Psoas muscle (tissue), 8 donors: ENCODE results near the gene RPS6KA6. TPM values are rescaled to one million over a fixed set of nuclear protein-coding genes. Genes with fewer than 3 reads are reported as not detected.

Experiments
- ATAC-seq, 4 donors: fragments of 200-7000 bp; cut with Tn5 transposase; one replicate each; pipeline ENCODE4 v1.9.1; 2020; ENCODE audit warnings: moderate library complexity in 3 of 4, mild to moderate bottlenecking in 2 of 4
- DNase-seq, 2 donors: peaks; one replicate each; pipeline ENCODE4 v3.0.0-alpha.2; 2020
- H3K27ac ChIP-seq: fragments of 200-600 bp; one replicate; pipeline ENCODE4 v1.8.0; 2022
- H3K27me3 ChIP-seq, 3 donors: fragments of 200-600 bp in 1 of 3; one replicate each; pipeline versions ENCODE4 v1.6.1 to v1.8.0; 2013 to 2022; ENCODE audit warnings: low read length in 2 of 3, mild to moderate bottlenecking in 2 of 3, moderate library complexity in 1 of 3; ENCODE audit not compliant: insufficient read depth in 3 of 3
- H3K36me3 ChIP-seq, 2 donors: fragments of 200-600 bp in 1 of 2; one replicate each; pipeline versions ENCODE4 v1.6.1 to v1.8.0; 2013 to 2022; ENCODE audit warnings: low read depth in 1 of 2, mild to moderate bottlenecking in 1 of 2, moderate library complexity in 1 of 2; ENCODE audit not compliant: insufficient read depth in 1 of 2
- H3K4me1 ChIP-seq: fragments of 200-600 bp; one replicate; pipeline ENCODE4 v1.8.0; 2022
- H3K4me3 ChIP-seq: fragments of 200-600 bp; one replicate; pipeline ENCODE4 v1.8.0; 2022; ENCODE audit warnings: mild to moderate bottlenecking
- H3K9me3 ChIP-seq: fragments of 200-600 bp; one replicate; pipeline ENCODE4 v1.8.0; 2022
- WGBS, 3 donors: extraction: QIAGEN DNeasy Blood & Tissue Kit; methylation state at CpG; one replicate each; pipeline versions ENCODE4 v1.1.6 to v1.1.7; 2013; 5-methylcytosine and 5-hydroxymethylcytosine counted together
- intact Hi-C, 2 donors: fragments of 100-400 bp; cut with DNase I; formaldehyde crosslinking; loops; one replicate each; pipeline versions ENCODE4 v1.11.0 to v1.14.2; 2022
- polyA plus RNA-seq, 3 donors: library from polyadenylated mRNA; stranded (reverse); fragments of 200-250 nt; gene quantifications; one replicate each; pipeline ENCODE4 v1.2.3, GENCODE V29; 2013
- total RNA-seq, 4 donors: library from RNA; stranded (reverse); fragmentation: NEBNext Ultra II Directional in 2 of 4; extraction: Animal tissue kit (Norgen Biotek cat#: 25700) in 2 of 4; gene quantifications; one replicate each; pipeline versions ENCODE4 v1.2.1 to v1.2.4, GENCODE V29; 2021 to 2023
- TF ChIP-seq, protein P1 (sequence below): fragments of 200-600 bp; IDR thresholded peaks from one replicate; pipeline ENCODE4 v1.8.0; 2022; ENCODE audit warnings: antibody characterized with exemption
- donor health status: healthy with polysubstance abuse.
- donor health status: DM: no; HTN: no; CAD: no; lungs with moderate emphysema.
- donor health status: Bipolar disorder and iron deficiency.
- donor health status: healthy.
- donor health status: DM: yes; HTN: yes; CAD: no.
- donor health status: DM: no; HTN: no; CAD: no.
- donor health status: DM: no; HTN: no; CAD: no.
- donor health status: DM: yes; HTN: yes; CAD: no.

Gene RPS6KA6
- total and polyA plus RNA-seq, 7 donors, result 0.10 to 2.0 (median 0.14) TPM

DNA sequence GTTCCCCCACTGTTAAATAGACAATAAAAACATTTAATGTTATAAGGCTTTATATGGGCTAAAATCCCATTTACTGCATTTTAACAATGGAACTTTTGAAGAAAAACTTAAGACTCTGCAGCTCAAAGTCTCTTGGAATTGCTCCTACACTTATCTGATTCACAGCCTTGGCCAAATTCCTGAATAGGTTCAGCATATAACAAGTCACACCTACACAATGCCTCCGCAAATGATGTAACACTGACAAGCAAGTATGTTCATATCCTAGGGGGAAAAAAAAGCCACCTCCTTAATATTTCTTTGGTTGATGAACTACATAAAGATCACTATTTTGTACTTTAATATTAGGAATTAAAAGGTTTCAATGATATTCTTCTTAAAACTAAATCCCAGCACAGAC, 34.5 kb downstream of the RPS6KA6 start:
- ATAC-seq (no peak), DNase-seq (no peak)
- Histone ChIP-seq H3K4me3 (no peak overlapping the region), H3K27ac (no peak overlapping the region), H3K9me3 (no peaks in the 10 kb centered on the region), H3K27me3 (peaks cover 0 to 3% (median 0%) of the 10 kb centered on the region in 3 donors), H3K4me1 (no peaks in the 10 kb centered on the region), H3K36me3 (no peaks in the 10 kb centered on the region)
- TF ChIP-seq, protein P1, sequence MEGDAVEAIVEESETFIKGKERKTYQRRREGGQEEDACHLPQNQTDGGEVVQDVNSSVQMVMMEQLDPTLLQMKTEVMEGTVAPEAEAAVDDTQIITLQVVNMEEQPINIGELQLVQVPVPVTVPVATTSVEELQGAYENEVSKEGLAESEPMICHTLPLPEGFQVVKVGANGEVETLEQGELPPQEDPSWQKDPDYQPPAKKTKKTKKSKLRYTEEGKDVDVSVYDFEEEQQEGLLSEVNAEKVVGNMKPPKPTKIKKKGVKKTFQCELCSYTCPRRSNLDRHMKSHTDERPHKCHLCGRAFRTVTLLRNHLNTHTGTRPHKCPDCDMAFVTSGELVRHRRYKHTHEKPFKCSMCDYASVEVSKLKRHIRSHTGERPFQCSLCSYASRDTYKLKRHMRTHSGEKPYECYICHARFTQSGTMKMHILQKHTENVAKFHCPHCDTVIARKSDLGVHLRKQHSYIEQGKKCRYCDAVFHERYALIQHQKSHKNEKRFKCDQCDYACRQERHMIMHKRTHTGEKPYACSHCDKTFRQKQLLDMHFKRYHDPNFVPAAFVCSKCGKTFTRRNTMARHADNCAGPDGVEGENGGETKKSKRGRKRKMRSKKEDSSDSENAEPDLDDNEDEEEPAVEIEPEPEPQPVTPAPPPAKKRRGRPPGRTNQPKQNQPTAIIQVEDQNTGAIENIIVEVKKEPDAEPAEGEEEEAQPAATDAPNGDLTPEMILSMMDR, result no peak
- intact Hi-C loops, result no loop called here
- 81 to 94% (median 85%) methylated on average over 1 of the region's 1 CpG for WGBS, 3 donors

DNA sequence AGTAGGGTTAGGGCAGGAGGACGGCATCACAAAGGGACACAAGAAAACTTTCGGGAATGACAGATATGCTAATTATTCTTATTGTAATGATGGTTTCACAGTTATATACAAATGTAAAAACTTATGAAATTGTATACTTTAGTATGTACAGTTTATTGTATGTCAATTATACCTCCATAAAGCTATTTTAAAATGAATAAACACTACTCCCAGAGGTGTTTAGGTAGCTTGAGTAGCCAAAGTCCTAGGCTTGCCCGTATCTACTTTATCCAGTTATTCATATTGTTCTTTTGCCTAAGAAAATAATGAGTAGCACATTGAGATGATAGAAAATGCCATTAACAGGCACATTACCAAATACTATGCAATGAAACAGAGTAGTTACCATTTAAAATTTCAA, 43.0 kb downstream of the RPS6KA6 start:
- Histone ChIP-seq H3K36me3 (no peaks in the 10 kb centered on the region), H3K27me3 (no peaks in the 10 kb centered on the region), H3K4me1 (no peaks in the 10 kb centered on the region), H3K4me3 (no peak overlapping the region), H3K9me3 (no peaks in the 10 kb centered on the region), H3K27ac (no peak overlapping the region)
- WGBS, 3 donors, result 84 to 98% (median 92%) methylated on average over 3 of the region's 3 CpGs
- intact Hi-C loops, result no loop called here
- TF ChIP-seq, protein P1, result no peak
- no peak for DNase-seq
- no peak for ATAC-seq

DNA sequence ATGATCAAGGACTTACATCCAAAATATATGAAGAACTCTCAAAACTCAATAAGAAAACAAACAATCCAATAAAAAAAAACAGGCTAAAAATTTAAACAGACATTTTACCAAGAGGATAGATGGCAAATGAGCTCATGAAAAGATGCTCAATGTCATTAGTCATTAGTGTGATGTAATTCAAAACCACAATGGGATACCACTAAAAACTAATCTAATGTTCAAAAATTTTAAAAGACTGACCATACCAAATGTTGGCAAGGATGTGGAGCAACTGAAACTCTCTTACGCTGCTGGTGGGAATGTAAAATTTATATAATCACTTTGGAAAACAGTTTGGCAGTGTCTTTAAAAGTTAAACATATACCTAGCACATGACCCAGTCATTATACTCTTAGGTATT, 43.7 kb downstream of the RPS6KA6 start:
- Histone ChIP-seq H3K36me3 (no peaks in the 10 kb centered on the region), H3K27me3 (no peaks in the 10 kb centered on the region), H3K4me3 (no peak overlapping the region), H3K4me1 (no peaks in the 10 kb centered on the region), H3K27ac (no peak overlapping the region), H3K9me3 (no peaks in the 10 kb centered on the region)
- intact Hi-C loops, result no loop called here
- TF ChIP-seq, protein P1, result no peak
- ATAC-seq (no peak), DNase-seq (no peak)
- WGBS, 3 donors, result 77 to 96% (median 90%) methylated on average over 1 of the region's 1 CpG

DNA sequence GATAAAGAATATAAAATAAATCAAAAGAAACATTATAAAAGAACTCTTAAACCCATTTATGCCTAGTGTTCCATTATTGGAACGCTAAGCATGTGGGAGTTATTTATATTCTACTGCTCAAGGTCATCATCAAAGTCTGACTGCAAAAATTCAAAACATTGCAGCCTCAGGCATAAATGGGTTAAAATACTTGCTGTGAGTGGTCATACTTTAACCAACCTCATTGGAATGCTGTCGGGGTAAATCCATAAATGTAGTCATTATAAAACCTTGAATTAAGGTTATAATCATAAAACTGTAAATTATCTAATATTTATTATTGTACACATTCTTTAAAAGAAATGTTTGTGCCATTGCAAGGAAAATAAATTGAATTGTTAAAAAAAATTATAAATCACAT, 55.0 kb downstream of the RPS6KA6 start:
- intact Hi-C loops, result no loop called here
- Histone ChIP-seq H3K36me3 (no peaks in the 10 kb centered on the region), H3K4me3 (no peak overlapping the region), H3K4me1 (no peaks in the 10 kb centered on the region), H3K27me3 (no peaks in the 10 kb centered on the region), H3K9me3 (no peaks in the 10 kb centered on the region), H3K27ac (no peak overlapping the region)
- TF ChIP-seq, protein P1, result no peak
- ATAC-seq, result no peak
- 53 to 73% (median 72%) methylated on average over 2 of the region's 2 CpGs for WGBS, 3 donors
- no peak for DNase-seq

DNA sequence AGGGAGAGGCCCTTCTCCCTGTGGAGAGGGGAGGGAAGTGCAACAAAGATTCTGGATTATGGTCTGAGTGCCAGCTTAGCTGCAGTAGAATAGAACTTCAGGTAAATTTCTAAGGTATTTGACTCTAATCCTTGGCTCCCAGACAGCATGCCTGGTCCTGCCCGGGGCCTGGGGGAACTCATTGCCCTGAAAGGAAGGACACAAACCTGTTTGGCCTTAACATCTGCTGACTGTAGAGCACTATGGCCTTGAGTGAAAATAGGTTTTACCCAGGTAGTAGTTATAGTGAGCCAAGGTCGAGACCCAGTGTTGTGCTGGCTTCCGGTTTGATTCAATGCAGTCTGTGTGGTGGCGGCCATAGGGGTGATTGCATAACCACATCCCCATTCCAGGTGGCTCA, 64.4 kb downstream of the RPS6KA6 start:
- intact Hi-C loops, result no loop called here
- ATAC-seq (no peak), DNase-seq (no peak)
- no peaks in the 10 kb centered on the region for H3K4me1 ChIP-seq
- H3K27me3 ChIP-seq, result no peaks in the 10 kb centered on the region
- 86 to 98% (median 94%) methylated on average over 4 of the region's 4 CpGs for WGBS, 3 donors
- no peak overlapping the region for H3K27ac ChIP-seq
- H3K36me3 ChIP-seq, result no peaks in the 10 kb centered on the region
- no peak overlapping the region for H3K4me3 ChIP-seq
- no peaks in the 10 kb centered on the region for H3K9me3 ChIP-seq
- TF ChIP-seq, protein P1, result no peak
